Measurements from ENCODE around the gene MILR1. TPM values are rescaled to one million over a fixed set of nuclear protein-coding genes. Genes with fewer than 3 reads are reported as not detected.
"Not testable (repeated sequence)": the region's sequence is repeated elsewhere in the genome, so short reads cannot be mapped to it uniquely, and the experiment has no call there.

The MILR1 gene
- not detected for polyA plus RNA-seq (2012; ENCODE audit: insufficient read depth, insufficient read length)

GRCh38 chr17:64448665-64449512, at the start of gene MILR1:
Gene MILR1, plus strand, starts transcription at chr17:64449115. Its CDS starts 54 bp downstream, at chr17:64449169.
- DNase-seq (ENCODE audit: low read depth, low spot score) = no peak
- no peak within 1 kb of the TSS for H3K4me3 ChIP-seq (ENCODE audit: low read length)

- no peak for DNase-seq (ENCODE audit: low read depth, low spot score)
Observed at GRCh38 chr17:64399767-64400156, 49.2 kb upstream of the MILR1 start.

GRCh38 chr17:64400642-64401041, 48.3 kb upstream of the MILR1 start:
- H3K4me3 ChIP-seq (ENCODE audit: low read length) = no peak overlapping the region
- DNase-seq (ENCODE audit: low read depth, low spot score) = no peak

More at GRCh38 chr17:64399767-64400156, 49.2 kb upstream of the MILR1 start:
- H3K4me3 ChIP-seq (ENCODE audit: low read length) = no peak overlapping the region

GRCh38 chr17:64401244-64401860, 47.6 kb upstream of the MILR1 start:
- DNase-seq (ENCODE audit: low read depth, low spot score) = no peak
- no peak overlapping the region for H3K4me3 ChIP-seq (ENCODE audit: low read length)

GRCh38 chr17:64401941-64402340, 47.0 kb upstream of the MILR1 start:
- H3K4me3 ChIP-seq (ENCODE audit: low read length) = no peak overlapping the region
- DNase-seq (ENCODE audit: low read depth, low spot score) = no peak

GRCh38 chr17:64402469-64402868, 46.4 kb upstream of the MILR1 start:
- no peak for DNase-seq (ENCODE audit: low read depth, low spot score)
- no peak overlapping the region for H3K4me3 ChIP-seq (ENCODE audit: low read length)

- no peak for DNase-seq (ENCODE audit: low read depth, low spot score)
- H3K4me3 ChIP-seq (ENCODE audit: low read length) = no peak overlapping the region
Observed at GRCh38 chr17:64403881-64404460, 44.9 kb upstream of the MILR1 start.

- DNase-seq (ENCODE audit: low read depth, low spot score) = peak; percentile 40
- H3K4me3 ChIP-seq (ENCODE audit: low read length) = no peak overlapping the region
Observed at GRCh38 chr17:64406321-64407200, 42.4 kb upstream of the MILR1 start.

GRCh38 chr17:64410750-64411490, 38.0 kb upstream of the MILR1 start:
- no peak overlapping the region for H3K4me3 ChIP-seq (ENCODE audit: low read length)
- DNase-seq (ENCODE audit: low read depth, low spot score) = no peak

GRCh38 chr17:64411999-64412771, 36.7 kb upstream of the MILR1 start:
- DNase-seq (ENCODE audit: low read depth, low spot score) = no peak
- H3K4me3 ChIP-seq (ENCODE audit: low read length) = peak overlapping the region; percentile 22

- DNase-seq (ENCODE audit: low read depth, low spot score) = no peak
- no peak overlapping the region for H3K4me3 ChIP-seq (ENCODE audit: low read length)
Observed at GRCh38 chr17:64412944-64413381, 36.0 kb upstream of the MILR1 start.

- H3K4me3 ChIP-seq (ENCODE audit: low read length) = no peak overlapping the region
- DNase-seq (ENCODE audit: low read depth, low spot score) = no peak
Observed at GRCh38 chr17:64413513-64413912, 35.4 kb upstream of the MILR1 start.

- H3K4me3 ChIP-seq (ENCODE audit: low read length) = no peak overlapping the region
- peak; percentile 73 for DNase-seq (ENCODE audit: low read depth, low spot score)
Observed at GRCh38 chr17:64418506-64419339, 30.2 kb upstream of the MILR1 start.

GRCh38 chr17:64420143-64420670, 28.7 kb upstream of the MILR1 start:
- H3K4me3 ChIP-seq (ENCODE audit: low read length) = no peak overlapping the region
- DNase-seq (ENCODE audit: low read depth, low spot score) = peak; percentile 76

- not testable (repeated sequence) for DNase-seq (ENCODE audit: low read depth, low spot score); H3K4me3 ChIP-seq (ENCODE audit: low read length)
Observed at GRCh38 chr17:64422121-64422520, 26.8 kb upstream of the MILR1 start.

- no peak overlapping the region for H3K4me3 ChIP-seq (ENCODE audit: low read length)
- no peak for DNase-seq (ENCODE audit: low read depth, low spot score)
Observed at GRCh38 chr17:64423881-64424280, 25.0 kb upstream of the MILR1 start.

All from Jurkat, Clone E6-1 (cell line).